Measurements from ENCODE around the gene RTN4RL1. TPM values are rescaled to one million over a fixed set of nuclear protein-coding genes. Genes with fewer than 3 reads are reported as not detected.

Gene RTN4RL1
- total and polyA plus RNA-seq, 2 of the 13 experiments (the other 11 are each of a cell fraction or from before 2014, with no cell fraction given) = 0.01 TPM; not detected in 1

GRCh38 chr17:2062571-2063183, 37.5 kb upstream of the RTN4RL1 start (continued):
- TF ChIP-seq ZNF224 (CRISPR knock-in tag; IDR thresholded peaks at IDR 0.05) = no peak
- no peak for TF ChIP-seq JDP2 (CRISPR knock-in tag; IDR thresholded peaks at IDR 0.05; ENCODE audit: borderline replicate concordance)
- no peak for TF ChIP-seq TCF12 (IDR thresholded peaks at IDR 0.05)
- TF ChIP-seq TCF12 (CRISPR knock-in tag; IDR thresholded peaks at IDR 0.05) = no peak
- no peak for TF ChIP-seq SKI (IDR thresholded peaks at IDR 0.05; ENCODE audit: partially characterized antibody)
- no peak for TF ChIP-seq ZNF12 (CRISPR knock-in tag; IDR thresholded peaks at IDR 0.05)

GRCh38 chr17:2061441-2061958, 36.4 kb upstream of the RTN4RL1 start:
- Histone ChIP-seq H3K79me2 (ENCODE audit: insufficient read depth, low read length) (no peaks in the 10 kb centered on the region), H3K9ac (ENCODE audit: insufficient read depth, low read depth, low read length) (no peak overlapping the region), H4K20me1 (ENCODE audit: insufficient read depth, low read length) (0 out of 2 replicates have a peak, but pooled peaks cover 2% of the 10 kb centered on the region), H3K4me3 (replicated peaks in 1 of 3; ENCODE audit: insufficient read depth in 1 of 3, low read depth in 2 of 3, low read length in 3 of 3) (no peak overlapping the region), H3K9me3 (ENCODE audit: low read length) (no peaks in the 10 kb centered on the region), H3K36me3 (replicated peaks in 1 of 2; ENCODE audit: control insufficient read depth in 1 of 2, insufficient read depth in 2 of 2, low read length in 2 of 2) (peaks cover 8 to 22% of the 10 kb centered on the region in 2 experiments; a peak in 4 of 5 replicates), H3K4me1 (ENCODE audit: insufficient read depth, low read length) (peaks cover 15% of the 10 kb centered on the region), H2AFZ (ENCODE audit: low read length) (no peak overlapping the region), H3K27me3 (ENCODE audit: control insufficient read depth in 1 of 2, insufficient read depth in 2 of 2, low read length in 2 of 2) (no peaks in the 10 kb centered on the region), H3K4me2 (ENCODE audit: low read depth, low read length) (no peak overlapping the region), H3K27ac (ENCODE audit: extremely low read length, insufficient read depth, low read length) (no peak overlapping the region)
- ATAC-seq (no peak), FAIRE-seq (no peak), DNase-seq (ENCODE audit: low spot score) (no peak)
- POLR2A ChIA-PET = no interaction called here
- WGBS (ENCODE audit: low lambda C conversion rate) = 97% methylated on average over 8 of the region's 17 CpGs
- no TSS peak for BruUV-seq (replicated peaks)
- CTCF ChIA-PET (ENCODE audit: low intra/inter-chr PET ratio, low total read pairs) = no interaction called here
- in situ Hi-C loops (cut with HindIII; ENCODE audit: extremely low pct_ligation_motif_present, low pct_unique_long_range_greater_than_20kb) (no loop called here), intact Hi-C loops (cut with micrococcal nuclease; ENCODE audit: unreplicated experiment) (no loop called here)
- TF ChIP-seq TFDP1 (CRISPR knock-in tag; IDR thresholded peaks at IDR 0.05; ENCODE audit: borderline replicate concordance) (no peak), HOMEZ (CRISPR knock-in tag; IDR thresholded peaks at IDR 0.05; ENCODE audit: low read depth) (no peak), ZNF513 (CRISPR knock-in tag; conservative IDR thresholded peaks at IDR 0.05) (no peak), ZNF34 (CRISPR knock-in tag; IDR thresholded peaks at IDR 0.05; ENCODE audit: borderline replicate concordance) (no peak), ESRRA (CRISPR knock-in tag; IDR thresholded peaks at IDR 0.05; ENCODE audit: low read depth) (no peak)
- TF ChIP-seq, protein P1, sequence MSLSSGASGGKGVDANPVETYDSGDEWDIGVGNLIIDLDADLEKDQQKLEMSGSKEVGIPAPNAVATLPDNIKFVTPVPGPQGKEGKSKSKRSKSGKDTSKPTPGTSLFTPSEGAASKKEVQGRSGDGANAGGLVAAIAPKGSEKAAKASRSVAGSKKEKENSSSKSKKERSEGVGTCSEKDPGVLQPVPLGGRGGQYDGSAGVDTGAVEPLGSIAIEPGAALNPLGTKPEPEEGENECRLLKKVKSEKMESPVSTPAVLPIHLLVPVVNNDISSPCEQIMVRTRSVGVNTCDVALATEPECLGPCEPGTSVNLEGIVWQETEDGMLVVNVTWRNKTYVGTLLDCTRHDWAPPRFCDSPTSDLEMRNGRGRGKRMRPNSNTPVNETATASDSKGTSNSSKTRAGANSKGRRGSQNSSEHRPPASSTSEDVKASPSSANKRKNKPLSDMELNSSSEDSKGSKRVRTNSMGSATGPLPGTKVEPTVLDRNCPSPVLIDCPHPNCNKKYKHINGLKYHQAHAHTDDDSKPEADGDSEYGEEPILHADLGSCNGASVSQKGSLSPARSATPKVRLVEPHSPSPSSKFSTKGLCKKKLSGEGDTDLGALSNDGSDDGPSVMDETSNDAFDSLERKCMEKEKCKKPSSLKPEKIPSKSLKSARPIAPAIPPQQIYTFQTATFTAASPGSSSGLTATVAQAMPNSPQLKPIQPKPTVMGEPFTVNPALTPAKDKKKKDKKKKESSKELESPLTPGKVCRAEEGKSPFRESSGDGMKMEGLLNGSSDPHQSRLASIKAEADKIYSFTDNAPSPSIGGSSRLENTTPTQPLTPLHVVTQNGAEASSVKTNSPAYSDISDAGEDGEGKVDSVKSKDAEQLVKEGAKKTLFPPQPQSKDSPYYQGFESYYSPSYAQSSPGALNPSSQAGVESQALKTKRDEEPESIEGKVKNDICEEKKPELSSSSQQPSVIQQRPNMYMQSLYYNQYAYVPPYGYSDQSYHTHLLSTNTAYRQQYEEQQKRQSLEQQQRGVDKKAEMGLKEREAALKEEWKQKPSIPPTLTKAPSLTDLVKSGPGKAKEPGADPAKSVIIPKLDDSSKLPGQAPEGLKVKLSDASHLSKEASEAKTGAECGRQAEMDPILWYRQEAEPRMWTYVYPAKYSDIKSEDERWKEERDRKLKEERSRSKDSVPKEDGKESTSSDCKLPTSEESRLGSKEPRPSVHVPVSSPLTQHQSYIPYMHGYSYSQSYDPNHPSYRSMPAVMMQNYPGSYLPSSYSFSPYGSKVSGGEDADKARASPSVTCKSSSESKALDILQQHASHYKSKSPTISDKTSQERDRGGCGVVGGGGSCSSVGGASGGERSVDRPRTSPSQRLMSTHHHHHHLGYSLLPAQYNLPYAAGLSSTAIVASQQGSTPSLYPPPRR (CRISPR knock-in tag; IDR thresholded peaks at IDR 0.05; ENCODE audit: borderline replicate concordance) = no peak

Measured in HepG2 (cell line).